K562 (cell line): ENCODE data around the gene FOS. TPM values are rescaled to one million over a fixed set of nuclear protein-coding genes. Genes with fewer than 3 reads are reported as not detected.

Experiments
- ATAC-seq: fragments of 200-7000 bp; cut with Tn5 transposase; 3 replicates; pipeline ENCODE4 v1.9.1; 2020; ENCODE audit warnings: moderate library complexity
- BruUV-seq: library from RNA; stranded (reverse); fragments of 400-500 nt; replicated peaks from 2 replicates; lab custom pipeline; 2021; lab: Mats Ljungman, UMichigan
- CTCF ChIA-PET: fragments of 300-600 bp; formaldehyde crosslinking; extraction: SDS; loops from one replicate; lab custom pipeline; 2021; ENCODE audit warnings: low intra/inter-chr PET ratio; lab: Yijun Ruan, JAX
- POLR2A ChIA-PET: fragments of 300-600, 350-650 bp; sonication (Branson Sonifier 250); formaldehyde crosslinking; extraction: SDS; loops from one replicate; lab custom pipeline; 2021; ENCODE audit warnings: antibody characterized with exemption, inconsistent platforms; lab: Yijun Ruan, JAX
- DNase-seq, 4 experiments: peaks; one replicate each; pipeline versions ENCODE4 v3.0.0 to v3.0.0-alpha.2; 2011 to 2018; ENCODE audit warnings: low spot score in 3 of 4, mixed read lengths in 3 of 4; ENCODE audit errors: extremely low read depth in 1 of 4
- FAIRE-seq: peaks from 2 replicates; lab custom pipeline; 2011; peaks lifted over from hg19 to GRCh38; lab: Jason Lieb, UNC
- H2AFZ ChIP-seq: 2 replicates; pipeline ENCODE4 v1.6.0; 2011; ENCODE audit warnings: low read depth, low read length, control low read depth, inconsistent platforms
- H3K27ac ChIP-seq: fragments of 200-600 bp; 3 replicates; pipeline ENCODE4 v1.8.0; 2011; ENCODE audit warnings: low read depth, mild to moderate bottlenecking, control low read depth, inconsistent platforms, low read length, moderate library complexity, mixed read lengths; ENCODE audit errors: extremely low read depth
- H3K27me3 ChIP-seq, 2 experiments: fragments of 300-600 bp in 1 of 2; 2 replicates in 1 of 2; 3 replicates in 1 of 2; pipeline versions ENCODE4 v1.6.0 to v1.8.0; 2011; ENCODE audit warnings: inconsistent platforms in 2 of 2, low read length in 2 of 2, mild to moderate bottlenecking in 1 of 2, mixed read lengths in 1 of 2, moderate library complexity in 1 of 2; ENCODE audit not compliant: control insufficient read depth in 2 of 2, insufficient read depth in 2 of 2
- H3K36me3 ChIP-seq: fragments of 300-600 bp; 3 replicates; pipeline ENCODE4 v1.8.0; 2011; ENCODE audit warnings: mild to moderate bottlenecking, low read length, inconsistent platforms; ENCODE audit not compliant: control insufficient read depth, insufficient read depth
- H3K4me1 ChIP-seq, 2 experiments: fragments of 200-600 bp in 1 of 2; replicated peaks in 1 of 2; 2 replicates in 1 of 2; 3 replicates in 1 of 2; pipeline versions ENCODE4 v1.5.1 to v1.8.0; 2011; ENCODE audit warnings: inconsistent platforms in 2 of 2, low read length in 2 of 2, mild to moderate bottlenecking in 1 of 2, mixed read lengths in 1 of 2, moderate library complexity in 1 of 2; ENCODE audit not compliant: control insufficient read depth in 2 of 2, insufficient read depth in 2 of 2
- H3K4me2 ChIP-seq: 2 replicates; pipeline ENCODE4 v1.6.1; 2011; ENCODE audit warnings: low read length, control low read depth, inconsistent platforms, mixed read lengths; ENCODE audit not compliant: insufficient read depth
- H3K4me3 ChIP-seq: fragments of 200-600 bp; sonication (generic), shearing (Covaris generic); 2 replicates; pipeline ENCODE4 v1.5.1; 2016; ENCODE audit warnings: control low read depth, inconsistent platforms
- H3K79me2 ChIP-seq: fragments of 200-600 bp; 3 replicates; pipeline ENCODE4 v1.8.0; 2011; ENCODE audit warnings: low read length, inconsistent platforms; ENCODE audit not compliant: control insufficient read depth, insufficient read depth
- H3K9ac ChIP-seq, 2 experiments: 2 replicates each; pipeline versions ENCODE4 v1.6.0 to v1.6.1; 2011; ENCODE audit warnings: low read depth in 2 of 2, low read length in 2 of 2, control low read depth in 1 of 2, inconsistent platforms in 1 of 2, mild to moderate bottlenecking in 1 of 2, mixed read lengths in 1 of 2; ENCODE audit not compliant: insufficient read depth in 1 of 2
- H3K9me1 ChIP-seq: one replicate; pipeline ENCODE4 v1.6.0; 2011; ENCODE audit warnings: inconsistent platforms, mild to moderate bottlenecking, low read length, moderate library complexity; ENCODE audit not compliant: control insufficient read depth, insufficient read depth
- H3K9me3 ChIP-seq: replicated peaks from 2 replicates; pipeline ENCODE4 v1.5.1; 2011; ENCODE audit warnings: low read depth, low read length, inconsistent platforms; ENCODE audit not compliant: control insufficient read depth, insufficient read depth
- H4K20me1 ChIP-seq: replicated peaks from 2 replicates; pipeline ENCODE4 v1.6.1; 2011; ENCODE audit warnings: low read length, inconsistent platforms, mixed read lengths; ENCODE audit not compliant: control insufficient read depth, insufficient read depth
- CAMTA2 ChIP-seq: fragments of 250-450 bp; sonication (Bioruptor Pico); conservative IDR thresholded peaks from 2 replicates; pipeline ENCODE4 v1.5.1; 2022
- DPF2 ChIP-seq: fragments of 450-650 bp; IDR thresholded peaks from 2 replicates; pipeline ENCODE4 v1.6.1; 2016
- MCM5 ChIP-seq: fragments of 450-650 bp; IDR thresholded peaks from 2 replicates; pipeline ENCODE4 v1.6.1; 2016; ENCODE audit warnings: low read depth
- MTA1 ChIP-seq: fragments of 450-650 bp; IDR thresholded peaks from 2 replicates; pipeline ENCODE4 v1.6.1; 2017; ENCODE audit warnings: borderline replicate concordance
- NCOA2 ChIP-seq, 2 experiments: fragments of 450-650 bp; IDR thresholded peaks; 2 replicates each; pipeline ENCODE4 v1.6.1; 2018; ENCODE audit warnings: mild to moderate bottlenecking in 2 of 2, moderate library complexity in 1 of 2; ENCODE audit not compliant: partially characterized antibody in 2 of 2
- POLR2A ChIP-seq: fragments of 450-650 bp; conservative IDR thresholded peaks from 2 replicates; pipeline ENCODE4 v1.6.1; 2016
- PTRF ChIP-seq: fragments of 450-650 bp; IDR thresholded peaks from 2 replicates; pipeline ENCODE4 v1.6.1; 2016; ENCODE audit warnings: mild to moderate bottlenecking, missing genetic modification characterization, missing compliant biosample characterization
- RFX5 ChIP-seq: IDR thresholded peaks from 2 replicates; pipeline ENCODE4 v1.6.1; 2011; ENCODE audit warnings: low read depth, mild to moderate bottlenecking, improper control_type of control experiment, low read length
- SRSF3 ChIP-seq: fragments of 200-400 bp; formaldehyde crosslinking; IDR thresholded peaks from 2 replicates; pipeline ENCODE4 v1.6.1; 2016; ENCODE audit warnings: mild to moderate bottlenecking, low read length, moderate library complexity; ENCODE audit not compliant: insufficient read depth
- THAP12 ChIP-seq: fragments of 250-450 bp; sonication (Bioruptor Pico); IDR thresholded peaks from 2 replicates; pipeline ENCODE4 v1.9.0; 2021; ENCODE audit warnings: mild to moderate bottlenecking, inconsistent platforms
- ZNF175 ChIP-seq: fragments of 200-800 bp; sonication (Bioruptor generic); IDR thresholded peaks from 2 replicates; pipeline ENCODE4 v1.6.1; 2016; ENCODE audit warnings: low read depth, mild to moderate bottlenecking, missing genetic modification characterization, missing compliant biosample characterization
- ZNF449 ChIP-seq: fragments of 250-450 bp; sonication (Bioruptor Pico); IDR thresholded peaks from 2 replicates; pipeline ENCODE4 v1.8.0; 2022; ENCODE audit warnings: moderate library complexity, mild to moderate bottlenecking, inconsistent platforms
- WGBS: fragments of 100-300 bp; shearing (Covaris generic); methylation state at CpG from one replicate; pipeline ENCODE4 v1.1.6; 2016; ENCODE audit warnings: low coverage, mixed read lengths; ENCODE audit not compliant: insufficient coverage; ENCODE audit errors: missing lambda C conversion rate; 5-methylcytosine and 5-hydroxymethylcytosine counted together
- in situ Hi-C: fragments of 300-500 bp; cut with MboI; formaldehyde crosslinking; loops from 4 replicates; pipeline ENCODE4 v1.15.0; 2018; ENCODE audit warnings: inconsistent platforms, mixed read lengths
- intact Hi-C: fragments of 100-400 bp; cut with micrococcal nuclease; formaldehyde crosslinking; loops from 2 replicates; pipeline ENCODE4 v1.14.2; 2022
- polyA plus RNA-seq, 8 experiments: library from polyadenylated mRNA; depleted of rRNA in 4 of 8; stranded (reverse) in 5 of 8; unstranded in 3 of 8; fragments of >200 nt; fragmentation: Nextera tagmentation in 2 of 8; fragmentation: Illumina TruSeq in 1 of 8; extraction: Ambion mirVana in 2 of 8; extraction: Trizol in 1 of 8; gene quantifications; 2 replicates each; pipeline versions ENCODE4 v1.2.1 to v1.2.3, GENCODE V29; 2011 to 2014; ENCODE audit warnings: inconsistent platforms in 1 of 8, missing spikeins in 1 of 8
- total RNA-seq, 7 experiments: library from RNA; depleted of rRNA in 6 of 7; stranded (reverse); fragments of >200 nt in 6 of 7; fragmentation: Illumina TruSeq in 2 of 7; extraction: Trizol in 2 of 7; gene quantifications; 2 replicates each; pipeline versions ENCODE4 v1.2.1 to v1.2.3, GENCODE V29; 2011 to 2021; ENCODE audit warnings: low replicate concordance in 1 of 7
- TF ChIP-seq, protein P1 (sequence below): sonication (generic); formaldehyde crosslinking; IDR thresholded peaks from 2 replicates; pipeline ENCODE4 v1.8.1; 2023; ENCODE audit warnings: mild to moderate bottlenecking, missing genetic modification reagents
- TF ChIP-seq, protein P2 (sequence below), 3 experiments: fragments of 200-800 bp in 1 of 3; sonication (Bioruptor generic) in 1 of 3; sonication (generic) in 1 of 3; formaldehyde crosslinking in 1 of 3; IDR thresholded peaks; 2 replicates each; pipeline versions ENCODE4 v1.6.1 to v1.8.0; 2016 to 2022; ENCODE audit warnings: mild to moderate bottlenecking in 2 of 3, missing compliant biosample characterization in 2 of 3, missing genetic modification characterization in 2 of 3, missing genetic modification reagents in 1 of 3
- TF ChIP-seq, protein P3 (sequence below): IDR thresholded peaks from 2 replicates; pipeline ENCODE4 v1.6.1; 2011; ENCODE audit not compliant: insufficient read length; ENCODE audit errors: extremely low read depth

FOS gene
- total and polyA plus RNA-seq, 9 of the 15 experiments (the other 6 are each of a cell fraction or from before 2014, with no cell fraction given) = 0.54 to 13.8 (median 8.9) TPM

GRCh38 chr14:75320196-75320595, 41.6 kb downstream of the FOS start (continued):
- TF ChIP-seq ZNF449 (CRISPR knock-in tag) (no peak), THAP12 (CRISPR knock-in tag) (no peak), ZNF175 (CRISPR knock-in tag) (no peak), SRSF3 (no peak), CAMTA2 (no peak)

DNA sequence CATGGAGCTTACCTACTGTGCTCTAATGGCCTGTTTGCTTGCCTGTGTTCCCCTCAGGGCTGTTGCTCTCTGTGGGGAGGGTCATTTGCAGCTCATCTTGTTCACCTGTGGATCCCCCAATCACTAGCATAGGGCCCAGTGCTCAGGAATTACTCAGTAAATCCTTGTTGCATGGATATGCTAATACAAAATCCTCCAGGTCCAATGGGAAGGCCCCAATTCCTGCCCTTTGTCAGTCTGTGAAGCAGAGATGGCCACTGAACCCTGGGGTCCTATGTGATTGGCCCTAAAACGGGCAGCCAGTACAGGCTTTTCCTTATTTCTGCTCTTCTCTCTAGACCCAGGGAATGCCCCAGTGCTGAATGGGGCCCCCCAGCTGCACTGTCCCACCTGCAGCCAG, 44.1 kb downstream of the FOS start:
- Histone ChIP-seq H3K36me3 (no peaks in the 10 kb centered on the region), H3K27me3 (peaks cover 3 to 31% of the 10 kb centered on the region in 2 experiments; a peak in 3 of 5 replicates), H3K79me2 (no peaks in the 10 kb centered on the region), H3K4me2 (no peak overlapping the region), H4K20me1 (no peaks in the 10 kb centered on the region), H3K9me1 (no peaks in the 10 kb centered on the region), H3K27ac (no peak overlapping the region), H3K4me1 (no peaks in the 10 kb centered on the region), H3K4me3 (no peak overlapping the region), H3K9me3 (no peaks in the 10 kb centered on the region), H3K9ac (no peak overlapping the region), H2AFZ (no peak overlapping the region)
- no TSS peak for BruUV-seq
- intact Hi-C loops = no loop called here
- in situ Hi-C loops = no loop called here
- FAIRE-seq (no peak), ATAC-seq (no peak), DNase-seq (no peak)
- ChIA-PET CTCF (no interaction called here), POLR2A (no interaction called here)
- WGBS = 0% methylated on average over 1 of the region's 1 CpG
- TF ChIP-seq DPF2 (no peak), NCOA2 (IDR thresholded peaks at IDR 0.05; ENCODE audit: partially characterized antibody in 2 of 2) (no peak), RFX5 (no peak), POLR2A (no peak), MCM5 (no peak), PTRF (tag) (no peak), MTA1 (no peak)
- TF ChIP-seq, protein P1, sequence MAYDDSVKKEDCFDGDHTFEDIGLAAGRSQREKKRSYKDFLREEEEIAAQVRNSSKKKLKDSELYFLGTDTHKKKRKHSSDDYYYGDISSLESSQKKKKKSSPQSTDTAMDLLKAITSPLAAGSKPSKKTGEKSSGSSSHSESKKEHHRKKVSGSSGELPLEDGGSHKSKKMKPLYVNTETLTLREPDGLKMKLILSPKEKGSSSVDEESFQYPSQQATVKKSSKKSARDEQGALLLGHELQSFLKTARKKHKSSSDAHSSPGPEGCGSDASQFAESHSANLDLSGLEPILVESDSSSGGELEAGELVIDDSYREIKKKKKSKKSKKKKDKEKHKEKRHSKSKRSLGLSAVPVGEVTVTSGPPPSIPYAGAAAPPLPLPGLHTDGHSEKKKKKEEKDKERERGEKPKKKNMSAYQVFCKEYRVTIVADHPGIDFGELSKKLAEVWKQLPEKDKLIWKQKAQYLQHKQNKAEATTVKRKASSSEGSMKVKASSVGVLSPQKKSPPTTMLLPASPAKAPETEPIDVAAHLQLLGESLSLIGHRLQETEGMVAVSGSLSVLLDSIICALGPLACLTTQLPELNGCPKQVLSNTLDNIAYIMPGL = no peak
- TF ChIP-seq, protein P2, sequence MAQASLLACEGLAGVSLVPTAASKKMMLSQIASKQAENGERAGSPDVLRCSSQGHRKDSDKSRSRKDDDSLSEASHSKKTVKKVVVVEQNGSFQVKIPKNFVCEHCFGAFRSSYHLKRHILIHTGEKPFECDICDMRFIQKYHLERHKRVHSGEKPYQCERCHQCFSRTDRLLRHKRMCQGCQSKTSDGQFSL (CRISPR knock-in tag; IDR thresholded peaks at IDR 0.05) = no peak
- TF ChIP-seq, protein P2 (tag; IDR thresholded peaks at IDR 0.05) = no peak
- TF ChIP-seq, protein P3, sequence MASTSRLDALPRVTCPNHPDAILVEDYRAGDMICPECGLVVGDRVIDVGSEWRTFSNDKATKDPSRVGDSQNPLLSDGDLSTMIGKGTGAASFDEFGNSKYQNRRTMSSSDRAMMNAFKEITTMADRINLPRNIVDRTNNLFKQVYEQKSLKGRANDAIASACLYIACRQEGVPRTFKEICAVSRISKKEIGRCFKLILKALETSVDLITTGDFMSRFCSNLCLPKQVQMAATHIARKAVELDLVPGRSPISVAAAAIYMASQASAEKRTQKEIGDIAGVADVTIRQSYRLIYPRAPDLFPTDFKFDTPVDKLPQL = no peak
